Measurements from ENCODE around the gene TIGD1. TPM values are rescaled to one million over a fixed set of nuclear protein-coding genes. Genes with fewer than 3 reads are reported as not detected.

TIGD1 gene
- total RNA-seq, 4 donors from 2014 or later: 1.5 to 3.5 (median 2.2) TPM

DNA sequence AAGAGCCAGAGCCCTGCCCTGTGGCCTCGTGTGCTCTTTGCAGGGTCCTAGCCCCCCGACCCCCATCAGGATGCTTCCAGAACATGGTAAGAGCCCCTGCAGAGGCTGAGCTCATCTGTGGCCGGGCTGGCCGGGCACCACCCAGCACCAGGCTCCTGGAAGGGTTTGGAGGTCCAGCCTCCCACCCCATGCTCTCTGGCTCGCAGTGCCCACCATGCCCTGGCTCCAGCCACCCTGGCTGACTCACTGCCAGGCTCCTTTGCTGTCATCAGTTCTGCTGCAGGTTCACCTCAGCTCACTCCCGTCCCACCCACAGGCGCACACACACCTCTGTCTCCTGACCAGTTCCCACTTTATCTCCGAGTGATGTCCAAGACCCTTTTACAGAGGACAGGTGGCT lies 37.7 kb upstream of the TIGD1 start:
- TF ChIP-seq, protein P1, sequence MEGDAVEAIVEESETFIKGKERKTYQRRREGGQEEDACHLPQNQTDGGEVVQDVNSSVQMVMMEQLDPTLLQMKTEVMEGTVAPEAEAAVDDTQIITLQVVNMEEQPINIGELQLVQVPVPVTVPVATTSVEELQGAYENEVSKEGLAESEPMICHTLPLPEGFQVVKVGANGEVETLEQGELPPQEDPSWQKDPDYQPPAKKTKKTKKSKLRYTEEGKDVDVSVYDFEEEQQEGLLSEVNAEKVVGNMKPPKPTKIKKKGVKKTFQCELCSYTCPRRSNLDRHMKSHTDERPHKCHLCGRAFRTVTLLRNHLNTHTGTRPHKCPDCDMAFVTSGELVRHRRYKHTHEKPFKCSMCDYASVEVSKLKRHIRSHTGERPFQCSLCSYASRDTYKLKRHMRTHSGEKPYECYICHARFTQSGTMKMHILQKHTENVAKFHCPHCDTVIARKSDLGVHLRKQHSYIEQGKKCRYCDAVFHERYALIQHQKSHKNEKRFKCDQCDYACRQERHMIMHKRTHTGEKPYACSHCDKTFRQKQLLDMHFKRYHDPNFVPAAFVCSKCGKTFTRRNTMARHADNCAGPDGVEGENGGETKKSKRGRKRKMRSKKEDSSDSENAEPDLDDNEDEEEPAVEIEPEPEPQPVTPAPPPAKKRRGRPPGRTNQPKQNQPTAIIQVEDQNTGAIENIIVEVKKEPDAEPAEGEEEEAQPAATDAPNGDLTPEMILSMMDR (IDR thresholded peaks at IDR 0.05; ENCODE audit: low read depth): no peak

DNA sequence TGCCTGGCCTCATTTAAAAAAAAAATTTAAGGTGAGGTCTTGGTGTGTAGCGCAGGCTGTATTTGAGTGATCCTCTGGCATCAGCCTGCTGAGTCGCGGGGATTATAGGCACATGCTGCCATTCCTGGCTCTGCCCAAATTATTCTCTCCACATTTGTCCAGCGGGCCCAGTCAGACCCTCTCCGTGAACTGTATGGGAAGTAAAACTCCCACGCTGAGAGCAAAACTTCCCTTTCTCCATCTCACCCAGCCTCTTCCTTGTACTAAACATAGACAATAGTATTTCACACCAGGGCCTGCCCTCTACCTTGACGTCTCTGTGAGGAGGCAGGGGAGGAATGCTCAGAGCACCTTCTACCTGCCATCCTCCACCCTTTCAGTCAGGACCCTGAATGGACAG lies 37.2 kb upstream of the TIGD1 start:
- TF ChIP-seq, protein P1 (IDR thresholded peaks at IDR 0.05; ENCODE audit: low read depth): no peak

DNA sequence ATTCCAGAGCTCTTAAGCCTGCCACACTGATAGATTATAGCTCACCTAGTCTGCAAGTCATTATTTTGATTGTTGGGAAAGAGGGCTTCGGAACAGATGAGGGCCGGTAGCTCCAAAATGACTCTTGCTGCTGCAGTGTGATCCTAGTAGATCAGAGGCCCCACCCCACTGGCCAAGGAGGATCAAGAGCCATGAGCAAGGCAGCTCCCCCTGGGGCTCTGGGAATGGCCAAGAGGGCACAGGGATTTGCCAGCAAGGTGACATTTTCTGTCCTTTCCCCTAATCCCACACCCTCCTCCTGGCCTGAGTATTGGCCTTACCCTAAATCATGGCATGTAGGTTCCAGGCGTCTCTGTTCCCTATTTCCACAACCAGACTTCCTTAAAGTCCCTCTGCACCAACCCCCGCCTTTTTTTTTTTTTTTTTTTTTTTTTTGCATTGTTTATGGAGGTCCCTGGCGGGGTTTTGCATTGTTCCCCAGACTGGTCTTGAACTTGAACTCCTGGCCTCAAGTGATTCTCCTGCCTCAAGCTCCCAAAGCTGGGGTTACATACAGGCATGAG lies 36.7 kb upstream of the TIGD1 start:
- TF ChIP-seq, protein P1 (IDR thresholded peaks at IDR 0.05; ENCODE audit: low read depth): no peak

DNA sequence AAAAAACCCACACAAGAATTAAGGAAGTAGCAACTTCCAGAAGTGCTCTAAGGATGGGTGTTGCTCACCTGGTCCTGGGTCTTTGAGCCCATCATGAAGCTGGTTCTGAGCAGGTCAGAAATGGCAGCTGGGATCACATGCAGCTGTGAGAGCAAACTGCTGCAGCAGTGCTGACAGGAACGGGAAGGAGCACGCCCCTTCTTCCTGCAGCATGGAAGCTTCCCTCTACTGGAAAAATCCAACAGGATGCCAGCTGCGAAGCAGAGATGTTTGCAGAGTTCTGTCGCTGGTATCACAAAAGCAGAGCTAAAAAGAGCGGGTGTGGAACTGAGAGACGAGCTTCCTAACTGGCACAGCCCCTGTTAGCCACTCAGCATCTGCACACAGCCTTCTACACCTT lies 33.9 kb upstream of the TIGD1 start:
- TF ChIP-seq, protein P1 (IDR thresholded peaks at IDR 0.05; ENCODE audit: low read depth): no peak

DNA sequence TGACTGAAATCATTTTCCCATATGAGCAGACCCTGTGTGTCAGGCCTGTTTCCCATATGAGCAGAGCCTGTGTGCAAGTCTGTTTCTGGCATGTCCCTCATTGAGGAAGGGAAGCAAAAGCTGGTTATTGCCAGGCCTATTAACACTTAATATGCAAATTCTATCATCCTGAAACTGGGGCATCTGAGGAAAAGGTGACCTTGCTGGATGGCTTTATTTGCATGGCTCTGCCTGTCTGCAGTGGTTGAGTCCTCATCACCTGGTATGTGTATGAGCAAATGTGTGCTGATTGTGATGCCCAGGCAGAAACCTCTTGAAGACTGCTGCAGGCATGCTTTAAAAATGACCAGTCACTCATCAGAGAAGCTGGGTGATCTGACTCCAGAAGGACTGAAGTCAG lies 31.4 kb upstream of the TIGD1 start:
- TF ChIP-seq, protein P1 (IDR thresholded peaks at IDR 0.05; ENCODE audit: low read depth): no peak

DNA sequence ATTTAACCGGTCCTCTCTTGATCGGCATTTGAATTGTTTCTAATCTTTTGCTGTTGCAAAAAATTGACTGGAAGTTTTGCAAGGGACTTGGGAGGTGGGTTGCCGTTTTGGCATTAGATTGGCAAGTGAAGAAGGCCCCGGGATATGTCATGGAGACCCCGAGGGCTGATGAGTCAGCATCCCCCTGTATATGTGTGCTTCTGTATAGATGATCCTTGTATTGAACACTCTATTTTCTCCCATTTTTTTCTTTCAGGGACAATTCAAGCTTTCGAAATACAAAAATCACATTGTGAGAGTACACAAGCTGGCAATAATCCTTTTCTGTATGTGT lies 30.3 kb upstream of the TIGD1 start:
- TF ChIP-seq, protein P1 (IDR thresholded peaks at IDR 0.05; ENCODE audit: low read depth): no peak

DNA sequence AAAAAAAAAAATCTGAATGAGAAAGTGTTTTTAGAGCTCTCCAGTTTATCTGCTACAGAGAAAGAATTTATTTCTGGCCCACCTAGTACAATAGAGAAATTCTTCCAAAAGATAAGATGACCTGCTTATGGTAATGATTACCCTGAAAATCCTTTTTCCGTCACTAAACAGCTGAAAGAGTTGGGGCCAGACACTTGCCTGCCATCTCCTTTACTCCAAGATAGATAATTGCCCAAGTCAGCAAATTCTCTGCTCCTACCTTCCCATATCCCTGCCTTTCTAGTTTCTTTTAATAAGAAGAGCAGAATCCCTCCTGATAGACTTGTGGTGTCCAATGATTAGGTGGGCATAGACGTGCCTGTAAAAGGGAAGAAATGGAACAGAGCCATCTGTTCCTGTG lies 28.3 kb upstream of the TIGD1 start:
- TF ChIP-seq, protein P1 (IDR thresholded peaks at IDR 0.05; ENCODE audit: low read depth): no peak

All from subcutaneous adipose tissue (tissue), 4 donors.